Measurements from ENCODE around the gene SPRR5. TPM values are rescaled to one million over a fixed set of nuclear protein-coding genes. Genes with fewer than 3 reads are reported as not detected.

SPRR5 gene
- total RNA-seq, 2 donors from 2014 or later = not detected

DNA sequence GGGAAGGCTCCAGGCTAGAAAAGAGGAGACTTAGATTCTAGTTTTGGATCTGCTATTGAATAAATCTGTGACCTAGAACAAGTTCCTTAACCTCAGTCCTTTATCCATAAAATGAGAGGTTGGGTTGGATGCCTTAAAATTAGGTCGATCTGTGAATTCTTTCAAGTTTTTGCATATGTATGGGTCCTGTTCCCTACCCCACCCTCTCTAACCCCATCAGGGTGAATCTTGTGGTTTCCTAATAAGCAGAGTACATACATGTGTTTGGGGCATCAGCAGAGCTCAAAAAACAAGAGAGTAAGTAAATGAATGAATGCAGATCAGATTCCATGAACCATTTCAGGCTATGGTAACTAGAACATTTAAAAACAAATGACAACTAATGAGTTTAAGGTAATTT lies 29.7 kb downstream of the SPRR5 start:
- no peak for ATAC-seq
- intact Hi-C loops (cut with DNase I, micrococcal nuclease) = no loop called here
- no peak for DNase-seq

DNA sequence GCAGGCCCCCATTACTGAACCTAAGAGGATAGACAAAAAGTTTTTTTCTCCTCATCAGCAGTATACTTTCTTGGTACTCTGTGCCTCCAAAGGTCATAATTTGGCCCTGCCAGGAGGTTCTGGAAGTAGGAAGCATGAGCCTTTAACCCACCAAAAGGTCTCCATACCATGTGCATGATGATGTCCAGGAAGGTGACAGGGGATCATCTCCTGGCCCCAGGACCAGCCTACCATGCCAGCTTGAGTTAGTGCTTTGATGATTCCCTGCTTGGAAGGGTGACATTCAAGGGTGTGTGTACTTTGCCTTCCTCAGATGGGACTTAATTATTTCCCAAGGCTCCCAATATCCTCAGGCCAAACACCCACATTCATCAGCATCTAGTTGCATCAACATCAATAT lies 30.6 kb downstream of the SPRR5 start:
- DNase-seq (no peak), ATAC-seq (no peak)
- intact Hi-C loops (cut with DNase I, micrococcal nuclease) = no loop called here

DNA sequence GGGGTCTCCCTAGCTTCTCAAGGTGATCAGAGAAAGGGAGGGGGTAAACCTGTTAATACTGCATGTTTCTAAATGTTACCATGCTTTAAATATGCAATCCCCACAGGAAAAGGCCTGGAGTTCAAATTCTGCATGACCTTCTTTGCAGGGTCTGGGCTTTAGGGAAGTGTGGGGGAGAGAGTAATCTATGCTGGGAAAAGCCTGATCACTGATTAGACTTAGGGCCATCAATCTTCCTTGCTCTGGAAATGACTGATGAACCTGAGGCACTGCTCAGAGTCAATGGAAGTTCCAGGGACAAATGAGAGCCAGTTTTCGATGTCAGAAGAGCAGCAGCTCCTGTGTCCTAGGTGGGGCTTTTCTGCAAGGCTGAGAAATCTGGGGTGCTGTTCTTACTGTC lies 33.7 kb downstream of the SPRR5 start:
- no peak for DNase-seq

DNA sequence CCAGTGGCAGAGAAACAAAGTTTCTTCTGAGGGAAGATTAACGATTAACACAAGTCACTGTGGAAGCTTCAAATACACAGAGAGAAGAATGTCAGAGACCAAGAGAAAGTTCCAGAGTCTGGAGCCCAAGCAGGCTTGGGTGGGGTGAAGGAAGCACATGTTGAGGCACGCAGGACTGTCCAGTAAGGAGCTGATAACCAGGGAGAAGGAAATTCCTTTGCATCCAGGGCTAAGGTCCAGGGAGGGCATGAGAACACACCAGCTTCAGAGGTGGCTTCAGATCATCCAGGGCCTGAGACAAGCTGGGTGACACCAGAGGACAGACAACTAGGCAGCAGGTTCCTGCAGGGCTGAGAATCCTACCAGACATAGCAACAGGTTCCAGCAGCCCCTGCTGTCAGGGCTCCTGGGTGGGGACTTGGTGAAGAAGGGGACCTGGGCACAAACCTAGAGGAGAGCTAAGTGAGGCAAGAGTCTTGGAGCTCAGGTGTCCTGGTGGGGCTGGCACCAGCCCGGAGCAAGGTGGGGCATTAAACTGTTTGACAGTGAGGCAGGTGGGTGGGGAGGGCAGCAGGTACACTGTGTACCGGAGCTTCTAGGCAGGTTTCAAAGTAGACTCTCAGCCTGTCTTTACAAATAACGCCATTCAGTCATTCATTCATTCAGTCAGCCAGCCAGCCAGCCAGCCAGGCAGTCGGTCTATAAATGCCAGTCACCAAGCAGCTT lies 34.3 kb downstream of the SPRR5 start:
- DNase-seq (no peak), ATAC-seq (no peak)
- intact Hi-C loops (cut with DNase I, micrococcal nuclease) = no loop called here

More for the DNA sequence above, 33.7 kb downstream of the SPRR5 start:
- no peak for ATAC-seq
- intact Hi-C loops (cut with DNase I, micrococcal nuclease) = no loop called here

DNA sequence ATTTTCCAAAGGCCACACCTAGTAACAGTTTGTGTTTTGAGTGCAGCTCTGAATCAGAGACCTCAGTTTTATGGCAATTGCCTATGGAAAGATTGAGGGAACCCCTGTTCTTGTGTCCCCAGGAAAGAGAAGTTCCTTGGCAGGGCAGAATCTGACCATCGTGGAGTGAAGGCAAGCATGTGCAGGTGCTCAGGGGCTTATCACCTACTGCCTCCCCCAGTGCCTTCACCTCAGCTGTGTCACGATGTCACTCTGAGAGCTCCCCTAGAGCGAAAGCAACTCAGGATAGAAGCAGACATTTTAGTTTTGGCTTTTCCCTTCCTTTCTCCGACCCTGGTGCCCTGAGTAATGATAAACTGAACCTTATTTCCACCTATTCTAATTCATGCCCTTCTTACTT lies 35.1 kb downstream of the SPRR5 start:
- intact Hi-C loops (cut with DNase I, micrococcal nuclease) = no loop called here
- ATAC-seq (no peak), DNase-seq (no peak)

DNA sequence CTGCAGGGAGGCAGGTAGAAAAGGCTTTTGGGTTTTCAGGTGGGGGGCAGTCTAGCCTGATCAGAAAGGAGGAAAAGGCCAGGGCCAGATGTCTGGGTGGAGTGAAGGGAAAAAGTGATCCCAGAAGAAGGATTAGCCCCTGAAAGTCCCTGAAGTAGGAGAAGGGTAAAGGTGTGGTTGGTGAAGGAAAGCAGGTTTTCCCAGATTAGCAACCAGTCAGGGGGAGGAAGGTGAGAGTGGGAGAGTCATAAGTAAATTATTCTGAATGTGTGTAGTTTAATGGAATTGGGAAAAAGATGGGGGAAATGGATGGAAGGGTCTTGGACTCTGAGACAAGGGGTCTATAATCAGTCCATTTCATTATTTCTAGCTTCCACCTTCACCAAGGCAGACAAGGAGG lies 36.2 kb downstream of the SPRR5 start:
- DNase-seq (no peak), ATAC-seq (no peak)
- intact Hi-C loops (cut with DNase I, micrococcal nuclease) = no loop called here

DNA sequence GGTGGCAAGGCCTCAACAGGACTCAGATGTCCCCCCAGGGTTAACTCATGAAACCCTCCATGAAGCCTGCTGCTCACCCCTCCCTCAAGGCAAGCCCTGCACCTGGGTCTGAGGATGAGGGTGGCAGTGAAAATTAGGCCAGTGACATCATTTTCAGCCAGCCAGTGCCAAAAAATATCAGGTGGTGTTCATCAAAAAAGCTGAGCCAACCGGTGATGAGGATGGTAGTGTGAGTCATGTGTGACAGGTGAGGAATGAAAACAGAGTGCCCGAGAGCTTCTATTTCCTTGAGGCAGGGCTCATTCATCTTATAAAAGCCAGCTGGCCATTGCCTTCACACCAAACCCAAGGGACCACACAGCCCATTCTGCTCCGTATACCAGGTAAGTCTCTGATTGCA lies 36.7 kb downstream of the SPRR5 start, which contains the start of gene SPRR1A:
SPRR1A (plus strand) TSS at position 339 of the 400 bp plus-strand sequence. CDS start 1,150 bp downstream, outside the sequence.
- DNase-seq (no peak), ATAC-seq (no peak)
- intact Hi-C loops (cut with DNase I, micrococcal nuclease) = no loop called here

DNA sequence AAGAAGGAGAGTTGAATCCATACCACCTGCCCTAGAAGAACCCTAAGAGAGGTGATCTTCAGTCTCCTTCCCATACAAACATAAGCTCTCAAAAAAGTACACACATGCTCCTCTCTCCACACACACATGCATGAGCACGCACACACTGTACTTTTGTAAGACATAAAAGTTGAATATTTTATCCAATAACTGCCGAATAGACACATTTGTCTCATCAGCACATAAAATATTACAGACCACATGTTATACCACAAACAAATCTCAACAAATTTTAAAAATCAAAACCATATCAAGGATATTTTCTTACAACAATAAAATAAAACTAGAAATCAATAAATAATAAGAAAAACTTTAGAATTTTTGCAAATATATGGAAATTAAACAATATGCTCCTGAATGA lies 39.6 kb downstream of the SPRR5 start:
- DNase-seq (no peak), ATAC-seq (no peak)
- intact Hi-C loops (cut with DNase I, micrococcal nuclease) = no loop called here

DNA sequence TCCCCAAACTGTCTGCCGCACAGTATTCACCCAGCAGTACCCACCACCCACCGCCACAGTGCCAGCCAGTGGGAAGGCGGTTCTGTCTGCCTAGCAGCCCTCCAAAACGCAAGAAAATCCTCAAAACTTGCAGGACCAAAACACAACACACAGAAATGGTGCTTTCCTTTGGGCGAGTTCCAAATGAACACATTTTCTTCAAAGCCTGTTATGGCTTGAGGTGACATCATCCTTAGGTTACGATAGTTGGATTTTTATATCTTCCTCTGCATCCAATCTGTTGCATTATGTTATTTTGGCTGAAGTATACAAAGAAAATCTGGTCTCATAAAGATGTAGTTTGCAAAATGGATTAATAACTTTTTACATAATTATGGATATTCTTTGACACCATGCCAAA lies 46.2 kb downstream of the SPRR5 start:
- intact Hi-C loops (cut with DNase I, micrococcal nuclease) = no loop called here
- ATAC-seq (no peak), DNase-seq (no peak)

DNA sequence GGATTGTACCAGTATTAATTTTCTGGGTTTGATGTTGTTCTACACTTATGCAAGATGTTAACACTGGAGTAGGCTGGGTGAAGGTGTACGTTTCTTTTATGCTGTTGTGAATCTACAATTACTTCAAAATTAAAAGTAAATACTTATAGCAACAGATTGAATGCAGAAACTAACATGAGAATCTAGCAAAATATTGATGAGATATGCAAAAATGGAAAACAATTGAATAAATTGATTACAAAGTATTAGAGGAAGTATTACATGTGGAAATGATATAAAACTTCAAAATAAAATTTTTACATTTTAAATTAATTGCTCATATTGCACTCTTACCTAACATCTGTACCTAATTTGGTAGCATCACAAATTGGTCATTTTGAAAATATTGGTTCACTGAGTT lies 48.8 kb downstream of the SPRR5 start:
- no peak for ATAC-seq
- intact Hi-C loops (cut with DNase I, micrococcal nuclease) = no loop called here

DNA sequence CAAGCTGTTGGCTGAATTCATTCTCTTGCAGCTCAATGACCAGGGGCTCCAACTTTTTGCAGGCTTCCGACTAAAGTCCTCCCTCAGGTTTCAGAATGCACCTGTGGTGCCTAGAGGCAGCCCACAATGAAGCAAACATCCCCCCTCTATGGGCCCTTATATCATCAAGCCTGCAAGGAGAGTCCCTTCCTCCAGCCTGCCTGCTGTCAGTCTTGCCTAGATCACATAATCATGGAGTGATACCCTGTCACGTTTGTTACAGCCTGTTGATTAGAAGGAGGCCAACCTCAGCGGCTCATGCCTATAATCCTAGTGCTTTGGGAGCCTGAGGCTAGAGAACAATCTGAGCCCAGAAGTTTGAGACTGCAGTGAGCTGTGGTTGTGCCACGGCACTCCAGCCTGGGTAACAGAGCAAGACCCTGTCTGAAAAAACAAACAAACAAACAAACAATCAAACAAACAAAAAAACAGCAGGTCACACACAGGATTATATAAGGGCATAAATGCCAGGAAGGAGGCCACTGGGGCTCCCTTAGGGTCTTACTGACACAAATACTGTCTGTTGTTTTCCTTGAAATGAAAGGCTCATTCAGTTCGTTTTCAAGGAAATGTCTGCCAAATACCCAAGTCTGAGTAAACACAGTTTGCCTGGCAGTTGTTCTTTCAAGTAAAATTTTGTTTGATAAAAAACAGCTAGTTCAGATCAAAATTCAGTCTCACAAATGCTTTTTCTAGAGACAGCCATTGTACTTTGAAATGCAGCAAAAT lies 49.8 kb downstream of the SPRR5 start:
- DNase-seq (no peak), ATAC-seq (no peak)

More for the DNA sequence above, 48.8 kb downstream of the SPRR5 start:
- DNase-seq = no peak

DNA sequence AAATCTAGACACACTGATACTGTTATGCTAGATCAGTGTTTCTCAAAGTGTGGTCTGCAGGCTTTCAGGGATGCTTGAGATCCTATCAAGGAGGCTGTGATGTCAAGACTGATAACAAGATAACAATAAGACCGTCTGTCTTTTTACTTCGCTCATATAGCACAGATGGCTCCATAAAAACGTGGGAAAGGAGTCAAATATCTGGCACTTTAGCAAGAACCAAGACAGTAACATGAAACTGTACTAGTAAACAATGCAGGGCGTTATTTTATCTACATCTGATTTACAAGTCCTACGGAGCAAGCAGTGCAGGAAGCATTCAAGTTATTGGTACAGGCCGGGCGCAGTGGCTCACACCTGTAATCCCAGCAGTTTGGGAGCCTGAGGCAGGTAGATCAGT lies 50.9 kb downstream of the SPRR5 start:
- DNase-seq (no peak), ATAC-seq (no peak)
- intact Hi-C loops (cut with DNase I, micrococcal nuclease) = no loop called here

More for the DNA sequence above, 49.8 kb downstream of the SPRR5 start:
- intact Hi-C loops (cut with DNase I, micrococcal nuclease) = no loop called here

DNA sequence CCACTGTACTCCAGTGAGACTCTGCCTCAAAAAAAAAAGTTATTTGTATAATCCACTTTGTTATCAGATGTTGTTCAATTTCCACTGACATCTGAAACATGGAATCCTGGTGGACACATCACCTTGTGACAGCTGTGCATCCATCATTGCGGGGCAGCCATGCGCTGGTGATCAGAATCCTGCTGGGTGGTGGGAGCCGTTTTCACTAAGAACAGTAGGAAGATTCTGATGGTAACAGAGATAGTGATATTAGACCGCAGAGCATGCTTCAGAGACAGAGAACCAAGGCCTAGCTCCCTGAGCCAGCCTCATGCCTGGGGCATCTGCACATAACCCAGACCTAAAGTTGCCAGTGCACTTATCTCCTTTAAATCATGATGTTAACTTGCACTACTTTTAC lies 51.5 kb downstream of the SPRR5 start:
- intact Hi-C loops (cut with DNase I, micrococcal nuclease) = no loop called here
- ATAC-seq (no peak), DNase-seq (no peak)

Other genes starting within 250 kb of the SPRR5 start
- not detected for gene LCE2A, start 248.9 kb upstream of the SPRR5 start, total RNA-seq
- gene LCE4A, start 239.0 kb upstream of the SPRR5 start, total RNA-seq = not detected
- gene KPRP, start 189.2 kb upstream of the SPRR5 start, total RNA-seq = not detected
- gene LCE1F, start 172.1 kb upstream of the SPRR5 start, total RNA-seq = not detected
- gene LCE1E, start 160.9 kb upstream of the SPRR5 start, total RNA-seq = not detected
- not detected for gene LCE1D, start 150.5 kb upstream of the SPRR5 start, total RNA-seq
- not detected for gene LCE1C, start 140.6 kb upstream of the SPRR5 start, total RNA-seq
- gene LCE1B, start 135.2 kb upstream of the SPRR5 start, total RNA-seq = not detected
- not detected for gene LCE1A, start 119.7 kb upstream of the SPRR5 start, total RNA-seq
- gene LCE6A, start 104.3 kb upstream of the SPRR5 start, total RNA-seq = not detected
- gene LCE7A, start 87.2 kb upstream of the SPRR5 start, total RNA-seq = not detected
- not detected for gene SMCP, start 68.9 kb upstream of the SPRR5 start, total RNA-seq
- not detected for gene IVL, start 38.7 kb upstream of the SPRR5 start, total RNA-seq
- gene SPRR4, start 23.4 kb downstream of the SPRR5 start, total RNA-seq = not detected
- not detected for gene SPRR1A, start 36.9 kb downstream of the SPRR5 start, total RNA-seq
- not detected for gene SPRR3, start 54.5 kb downstream of the SPRR5 start, total RNA-seq
- gene SPRR1B, start 84.0 kb downstream of the SPRR5 start, total RNA-seq = not detected
- not detected for gene SPRR2D, start 93.9 kb downstream of the SPRR5 start, total RNA-seq
- gene SPRR2A, start 110.3 kb downstream of the SPRR5 start, total RNA-seq = not detected
- not detected for gene SPRR2B, start 124.4 kb downstream of the SPRR5 start, total RNA-seq
- gene SPRR2E, start 147.3 kb downstream of the SPRR5 start, total RNA-seq = not detected
- not detected for gene SPRR2F, start 166.3 kb downstream of the SPRR5 start, total RNA-seq
- gene SPRR2G, start 203.7 kb downstream of the SPRR5 start, total RNA-seq = not detected